Measurements from ENCODE around the gene SIGLEC7. TPM values are rescaled to one million over a fixed set of nuclear protein-coding genes. Genes with fewer than 3 reads are reported as not detected.
"Not testable (repeated sequence)": the region's sequence is repeated elsewhere in the genome, so short reads cannot be mapped to it uniquely, and the experiment has no call there.

Gene SIGLEC7
- total RNA-seq, 1 donor from 2014 or later = not detected

DNA sequence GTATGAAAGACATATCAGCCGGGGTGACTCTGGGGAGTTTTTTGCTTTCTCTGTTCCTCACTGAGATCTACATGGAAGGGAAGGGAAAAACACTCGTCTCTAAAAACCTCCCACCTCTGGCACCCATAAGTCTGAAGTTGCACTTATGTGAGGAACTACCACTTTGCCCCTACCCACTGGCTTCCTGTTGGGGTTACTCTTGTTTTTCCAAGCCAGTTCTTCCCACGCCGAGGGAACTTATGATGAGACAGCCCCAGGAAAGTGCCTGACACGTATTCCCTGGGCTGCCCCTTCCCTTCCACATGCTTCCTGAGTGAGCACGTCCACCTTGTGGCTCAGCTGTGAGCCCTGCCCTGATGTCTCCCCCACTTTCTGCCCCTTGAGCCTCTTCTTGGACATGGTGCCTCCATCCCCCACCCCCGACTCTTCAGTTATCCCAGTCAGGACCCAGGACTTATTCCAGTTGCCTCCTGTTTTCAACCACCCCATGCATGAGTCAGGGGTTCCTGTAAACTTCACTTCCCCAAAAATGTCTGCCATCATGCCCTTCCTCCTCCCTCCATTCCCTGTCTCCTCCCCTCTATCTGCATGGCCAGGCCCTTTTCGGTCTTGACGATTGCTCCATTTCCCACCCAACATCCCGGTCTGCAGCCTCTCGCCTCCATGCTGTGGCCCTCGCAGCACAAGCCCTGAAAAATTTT is 5.1 kb upstream of the SIGLEC7 start:
- intact Hi-C loops (cut with micrococcal nuclease) = no loop called here

DNA sequence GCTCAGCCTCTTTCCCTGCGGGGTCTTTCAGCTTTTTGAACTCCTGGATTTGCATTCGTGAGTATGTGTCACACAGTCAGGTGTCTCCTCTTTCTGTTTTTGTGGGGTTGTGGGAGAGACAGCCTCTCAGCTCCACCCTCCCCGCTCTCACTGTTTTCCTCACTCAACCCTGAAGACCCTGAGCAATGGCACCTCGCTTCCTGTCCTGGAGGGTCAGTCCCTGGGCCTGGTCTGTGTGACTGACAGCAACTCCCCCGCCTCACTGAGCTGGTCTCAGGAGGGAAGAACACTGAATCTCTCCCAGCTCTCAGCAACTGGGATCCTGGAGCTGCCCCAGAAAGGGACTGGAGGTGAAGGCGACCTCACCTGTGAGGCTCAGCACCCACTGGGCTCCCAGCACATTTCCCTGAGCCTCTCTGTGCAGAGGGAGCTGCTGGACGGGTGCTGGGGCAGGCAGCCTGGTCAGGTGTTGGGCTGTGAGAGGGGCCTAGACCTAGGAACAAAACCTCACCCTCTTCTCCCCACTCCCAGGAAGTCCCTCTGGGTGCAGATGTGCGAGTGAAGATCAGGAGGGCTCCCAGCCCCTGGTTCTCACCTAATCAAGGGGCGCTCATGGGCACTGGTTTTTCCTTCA is 4.2 kb upstream of the SIGLEC7 start:
- intact Hi-C loops (cut with micrococcal nuclease) = no loop called here

DNA sequence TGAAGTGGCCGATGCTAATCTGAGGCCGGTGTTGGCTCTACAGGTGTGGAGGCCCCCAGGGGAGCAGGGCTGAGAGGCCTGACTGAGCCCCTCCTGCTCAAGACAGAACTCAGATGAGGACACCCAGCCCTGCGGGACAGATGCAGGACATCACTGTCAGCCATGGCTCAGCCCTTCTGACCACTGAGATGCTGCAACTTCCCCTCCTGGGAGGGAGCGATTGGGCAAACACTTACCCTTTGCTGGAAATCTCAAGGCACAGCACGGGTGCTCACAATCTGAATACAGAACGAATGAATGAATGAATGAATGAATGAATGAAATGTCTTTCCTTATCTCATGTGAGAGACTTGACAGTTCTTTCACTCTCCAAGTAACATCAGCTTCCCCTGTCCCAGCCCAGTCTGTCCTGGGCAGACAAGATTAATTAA is 3.5 kb upstream of the SIGLEC7 start:
- intact Hi-C loops (cut with micrococcal nuclease) = no loop called here

DNA sequence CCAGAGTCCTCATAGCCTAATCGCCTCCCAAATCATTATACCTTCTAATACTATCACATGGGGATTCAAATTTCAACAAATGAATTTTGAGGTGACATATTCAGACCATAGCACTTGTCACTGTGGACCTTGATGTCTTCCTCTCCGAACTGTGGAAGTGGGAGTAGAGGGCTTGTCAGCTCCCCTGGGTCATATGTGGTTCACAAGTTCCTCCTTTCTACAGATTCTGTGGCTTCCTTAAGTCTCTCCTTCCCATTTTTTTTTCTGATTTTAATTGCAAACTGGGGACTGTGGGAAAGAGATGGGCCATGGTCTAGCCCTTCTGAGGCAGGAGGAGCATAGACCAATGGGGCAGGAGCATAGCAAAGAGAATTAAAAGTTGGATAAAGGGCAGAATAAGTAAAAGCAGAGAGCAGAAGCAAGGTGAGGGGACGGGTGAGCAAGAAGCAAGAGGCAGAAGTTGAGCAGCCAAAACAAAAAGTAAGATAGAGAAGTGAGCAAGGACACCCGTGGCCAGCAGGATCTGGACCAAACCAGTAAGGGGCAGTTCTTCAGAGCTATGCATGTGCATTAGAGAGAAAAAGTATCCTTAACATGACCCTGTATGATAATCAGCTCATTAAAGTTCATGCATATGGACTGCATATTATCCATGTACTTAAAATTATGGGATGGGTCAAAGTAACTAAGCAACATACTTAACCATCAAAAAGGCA is 2.6 kb upstream of the SIGLEC7 start:
- intact Hi-C loops (cut with micrococcal nuclease) = no loop called here

DNA sequence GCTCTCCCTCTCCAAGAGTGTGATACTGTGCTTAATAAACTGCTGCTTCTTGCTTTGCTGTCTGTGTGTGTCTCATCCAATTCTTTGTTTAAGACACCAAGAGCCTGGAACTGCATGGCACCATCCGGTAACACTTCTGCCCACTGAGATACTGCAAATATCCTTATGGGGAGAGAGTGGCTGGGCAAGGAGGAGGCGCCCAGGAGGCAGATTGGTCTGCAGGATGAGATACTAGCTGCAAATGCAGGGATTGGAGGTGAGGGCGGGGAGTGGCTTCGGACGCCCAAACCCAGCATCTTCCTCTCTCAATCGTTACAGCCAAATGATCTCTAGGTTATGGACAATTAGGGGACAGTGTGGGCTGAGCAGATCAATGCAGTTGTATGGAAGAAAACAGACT is 1.7 kb upstream of the SIGLEC7 start:
- intact Hi-C loops (cut with micrococcal nuclease) = no loop called here

DNA sequence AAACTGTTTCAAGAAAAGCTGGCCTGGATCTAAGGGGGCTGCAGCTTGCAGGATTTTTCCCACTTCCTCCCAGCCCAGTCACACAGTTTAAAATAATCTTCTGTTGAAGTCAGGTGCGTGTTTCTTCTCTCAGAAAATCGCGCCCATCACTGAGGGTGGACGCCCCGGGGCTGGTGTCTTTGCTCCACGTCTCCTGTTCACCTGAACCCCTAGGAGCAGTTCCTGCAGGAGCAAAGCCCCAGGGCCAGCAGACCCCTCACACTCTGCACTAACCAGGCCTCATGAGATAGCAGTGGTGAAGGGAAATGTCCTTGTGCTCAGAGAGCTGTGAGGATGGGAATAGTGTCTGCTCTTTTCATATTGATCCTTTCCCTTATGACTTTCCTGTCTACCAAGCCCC is 920 bp upstream of the SIGLEC7 start:
- intact Hi-C loops (cut with micrococcal nuclease) = no loop called here

DNA sequence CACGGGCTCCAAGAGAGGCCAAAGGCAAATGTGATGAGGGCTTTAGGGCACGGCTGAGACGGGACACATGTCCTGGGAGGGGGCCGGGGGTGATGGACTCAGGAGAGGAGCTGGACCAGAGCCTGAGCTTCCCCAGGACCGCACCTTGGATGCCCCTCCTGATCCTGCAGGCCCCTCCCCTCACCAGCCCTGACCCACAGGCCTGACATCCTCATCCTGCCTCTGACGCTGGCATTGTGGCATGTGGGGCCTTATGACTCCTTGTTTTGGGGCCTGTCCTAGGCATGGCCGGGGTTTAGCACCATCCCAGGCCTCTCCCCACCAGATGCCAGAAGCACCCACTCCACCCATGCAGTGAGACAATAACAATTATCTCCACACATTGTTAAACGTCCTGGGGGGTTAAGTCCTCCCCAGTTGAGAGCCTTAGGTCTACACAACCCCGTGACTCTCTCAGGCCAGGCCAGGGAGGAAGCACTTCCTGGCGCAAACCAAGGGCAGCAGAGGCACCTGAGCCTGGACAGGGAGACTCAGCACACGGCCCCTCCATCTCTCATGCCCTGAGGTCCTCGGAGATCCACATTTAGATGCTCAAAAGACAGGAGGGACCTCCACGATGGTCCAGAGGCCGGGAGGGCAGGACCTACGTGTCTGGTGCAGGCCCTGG is 841 bp downstream of the SIGLEC7 start:
- intact Hi-C loops (cut with micrococcal nuclease) = not testable (repeated sequence)

DNA sequence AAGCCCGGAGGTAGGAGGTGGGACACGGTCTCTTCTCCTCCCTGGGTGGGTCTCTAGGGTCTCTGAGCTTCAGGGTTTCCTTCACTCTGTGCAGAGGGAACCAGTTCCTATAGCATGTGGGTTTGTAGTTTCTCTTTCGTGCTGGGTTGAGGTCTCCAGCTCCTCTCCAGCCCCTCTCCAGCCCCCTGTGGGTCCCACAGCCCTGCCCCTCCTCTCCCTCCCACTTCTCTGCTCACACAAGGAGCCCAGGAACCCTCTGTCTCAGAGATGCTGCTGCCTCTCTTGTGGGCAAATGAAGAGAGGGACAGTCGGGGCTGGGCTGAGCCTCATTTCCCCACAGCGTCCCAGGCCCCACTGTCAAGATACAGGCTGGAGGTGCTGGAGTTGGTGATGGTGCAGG is 1.4 kb downstream of the SIGLEC7 start:
- intact Hi-C loops (cut with micrococcal nuclease) = no loop called here

DNA sequence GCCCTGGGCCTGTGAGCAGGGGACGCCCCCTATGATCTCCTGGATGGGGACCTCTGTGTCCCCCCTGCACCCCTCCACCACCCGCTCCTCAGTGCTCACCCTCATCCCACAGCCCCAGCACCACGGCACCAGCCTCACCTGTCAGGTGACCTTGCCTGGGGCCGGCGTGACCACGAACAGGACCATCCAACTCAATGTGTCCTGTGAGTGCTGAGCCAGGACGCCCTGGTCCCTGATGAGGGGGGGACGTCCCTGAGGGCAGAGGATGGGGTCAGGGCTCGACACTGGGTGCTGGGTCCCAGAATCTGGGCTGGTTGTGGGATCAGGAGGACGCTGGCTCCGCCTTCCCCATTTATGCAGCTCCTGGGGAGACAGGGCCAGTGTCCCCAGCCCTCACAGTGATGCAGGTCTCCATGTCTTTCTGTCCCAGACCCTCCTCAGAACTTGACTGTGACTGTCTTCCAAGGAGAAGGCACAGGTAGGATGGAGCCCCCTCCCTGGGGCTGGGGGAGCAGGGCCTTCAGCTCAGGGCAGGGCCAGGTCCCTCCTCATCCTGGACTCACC is 2.5 kb downstream of the SIGLEC7 start:
- intact Hi-C loops (cut with micrococcal nuclease) = no loop called here

DNA sequence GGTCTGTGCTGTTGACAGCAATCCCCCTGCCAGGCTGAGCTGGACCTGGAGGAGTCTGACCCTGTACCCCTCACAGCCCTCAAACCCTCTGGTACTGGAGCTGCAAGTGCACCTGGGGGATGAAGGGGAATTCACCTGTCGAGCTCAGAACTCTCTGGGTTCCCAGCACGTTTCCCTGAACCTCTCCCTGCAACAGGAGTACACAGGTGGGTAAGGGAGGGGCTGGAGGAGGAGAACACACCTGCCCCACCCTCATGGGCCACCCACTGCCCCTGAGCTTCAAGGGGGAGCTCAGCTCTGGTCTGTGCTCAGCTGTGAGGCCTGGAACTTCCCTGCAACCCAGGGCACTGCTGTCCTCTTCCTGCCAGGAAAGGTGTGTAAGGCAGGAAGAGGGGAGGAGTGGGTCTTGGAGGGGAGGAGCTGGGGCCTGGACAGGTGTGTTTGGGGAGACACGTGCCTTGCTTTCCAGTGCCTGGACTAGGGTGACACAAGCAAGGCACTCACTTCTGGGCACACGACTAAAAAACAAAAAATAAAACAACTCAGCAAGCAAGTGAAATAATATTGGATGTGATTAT is 3.9 kb downstream of the SIGLEC7 start:
- intact Hi-C loops (cut with micrococcal nuclease) = no loop called here

DNA sequence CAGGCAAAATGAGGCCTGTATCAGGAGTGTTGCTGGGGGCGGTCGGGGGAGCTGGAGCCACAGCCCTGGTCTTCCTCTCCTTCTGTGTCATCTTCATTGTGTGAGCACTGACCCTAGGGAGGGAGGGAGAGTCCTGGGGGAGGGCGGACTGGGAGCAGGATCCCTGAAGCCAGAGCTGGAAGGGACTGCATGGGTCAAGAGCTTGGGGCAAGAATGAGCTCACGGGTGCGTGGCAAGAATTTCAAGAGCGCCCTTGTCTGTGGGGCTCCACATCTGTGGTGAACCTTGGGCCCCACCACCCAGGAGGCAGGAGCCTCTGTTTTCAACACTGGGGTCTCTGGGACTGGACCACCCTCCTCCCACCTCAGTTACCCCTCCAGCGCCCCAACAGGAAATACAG is 4.7 kb downstream of the SIGLEC7 start:
- intact Hi-C loops (cut with micrococcal nuclease) = no loop called here

DNA sequence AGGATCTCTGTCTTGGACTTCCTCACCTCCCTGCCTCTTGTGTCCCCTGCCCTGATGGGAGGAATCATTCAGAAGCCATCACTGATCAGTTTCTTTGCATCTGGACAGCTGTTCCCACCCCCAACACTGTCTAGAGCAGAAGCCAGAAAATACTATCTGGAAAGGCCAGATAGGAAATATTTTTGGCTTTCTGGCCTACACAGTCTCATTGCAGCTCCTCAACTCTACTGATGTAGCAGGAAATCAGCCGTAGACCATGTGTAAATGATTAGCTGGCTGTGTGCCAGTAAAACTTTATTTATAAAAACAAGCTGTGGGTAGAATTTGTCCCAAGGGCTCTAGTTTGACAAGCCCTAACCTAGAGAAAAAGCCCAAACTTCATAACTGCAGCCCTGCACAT is 5.6 kb downstream of the SIGLEC7 start:
- intact Hi-C loops (cut with micrococcal nuclease) = no loop called here

DNA sequence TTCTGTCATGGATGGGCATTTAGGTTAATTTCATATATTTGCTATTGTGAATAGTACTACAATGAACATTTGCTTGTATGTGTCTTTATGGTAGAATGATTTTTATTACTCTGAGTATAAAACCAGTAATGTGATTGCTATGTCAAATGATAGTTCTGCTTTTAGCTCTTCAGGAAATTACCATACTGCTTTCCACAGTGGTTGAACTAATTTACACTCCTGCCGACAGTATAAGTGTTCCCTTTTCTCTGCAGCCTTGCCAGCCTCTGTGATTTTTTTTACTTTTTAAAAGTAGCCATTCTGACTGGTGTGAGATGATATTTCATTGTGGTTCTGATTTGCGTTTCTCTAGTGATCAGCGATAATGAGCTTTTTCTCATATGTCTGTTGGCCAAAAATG is 6.5 kb downstream of the SIGLEC7 start:
- intact Hi-C loops (cut with micrococcal nuclease) = no loop called here

DNA sequence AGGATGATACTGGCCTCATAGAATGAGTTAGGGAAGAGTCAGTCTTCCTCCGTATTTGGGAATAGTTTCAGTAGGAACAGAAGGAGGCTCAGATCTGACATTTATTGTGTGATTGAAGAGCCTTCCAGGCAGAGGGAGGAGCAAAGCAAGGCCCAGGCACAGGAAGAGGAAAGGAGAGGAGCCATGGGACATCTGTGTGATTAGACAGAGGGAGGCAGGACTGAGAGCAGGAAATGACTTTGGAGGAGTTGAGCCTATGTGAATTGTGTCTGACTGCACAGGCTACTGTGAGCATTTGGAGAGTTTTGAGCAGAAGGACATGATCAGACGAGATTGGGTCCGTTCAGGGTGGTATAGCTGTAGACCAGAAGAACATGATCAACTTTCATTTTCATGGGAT is 8.5 kb downstream of the SIGLEC7 start:
- intact Hi-C loops (cut with micrococcal nuclease) = loop anchor here (10.0 kb wide), 1 partner anchor 364 kb away; no protein-coding TSS in a partner anchor

DNA sequence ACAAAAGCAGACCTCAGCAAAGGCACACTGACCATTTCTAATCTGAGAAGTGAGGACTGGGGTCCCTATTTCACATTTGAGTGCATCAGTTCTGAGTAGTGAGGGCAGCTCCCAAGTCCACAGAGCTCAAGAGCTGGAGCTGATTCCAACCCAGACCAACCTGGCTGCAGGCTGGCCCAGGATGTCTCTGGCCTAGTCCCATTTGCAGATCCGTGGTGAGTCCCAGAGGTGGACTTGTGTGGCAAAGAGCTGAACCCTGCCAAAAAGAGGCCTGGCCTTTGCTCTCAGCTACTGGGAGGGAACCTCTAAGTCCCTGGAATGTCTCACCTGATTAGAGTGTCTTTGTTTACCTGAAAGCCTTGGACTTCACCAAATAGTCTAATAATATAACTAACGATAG is 14.6 kb downstream of the SIGLEC7 start:
- intact Hi-C loops (cut with micrococcal nuclease) = loop anchor here (10.0 kb wide), 1 partner anchor 358 kb away; no protein-coding TSS in a partner anchor

DNA sequence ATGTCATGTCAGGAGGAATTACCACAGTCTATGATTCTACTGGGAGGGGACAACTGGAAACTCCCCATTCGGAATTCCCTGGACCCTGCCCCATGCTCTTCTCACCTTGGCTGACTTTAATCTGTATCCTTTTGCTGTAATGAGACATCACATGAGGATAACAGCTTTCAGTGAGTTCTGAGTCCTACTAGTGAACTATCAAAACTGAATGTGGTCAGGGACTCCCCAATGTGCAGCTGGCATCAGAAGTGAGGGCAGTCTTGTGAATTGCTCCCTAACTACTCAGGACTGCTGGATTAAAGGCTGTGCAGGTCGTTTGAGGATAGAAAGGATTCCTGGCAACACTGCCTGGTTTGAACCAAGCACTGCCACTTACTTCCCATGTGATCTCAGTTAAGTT is 15.2 kb downstream of the SIGLEC7 start:
- intact Hi-C loops (cut with micrococcal nuclease) = loop anchor here (10.0 kb wide), 1 partner anchor 358 kb away; no protein-coding TSS in a partner anchor

DNA sequence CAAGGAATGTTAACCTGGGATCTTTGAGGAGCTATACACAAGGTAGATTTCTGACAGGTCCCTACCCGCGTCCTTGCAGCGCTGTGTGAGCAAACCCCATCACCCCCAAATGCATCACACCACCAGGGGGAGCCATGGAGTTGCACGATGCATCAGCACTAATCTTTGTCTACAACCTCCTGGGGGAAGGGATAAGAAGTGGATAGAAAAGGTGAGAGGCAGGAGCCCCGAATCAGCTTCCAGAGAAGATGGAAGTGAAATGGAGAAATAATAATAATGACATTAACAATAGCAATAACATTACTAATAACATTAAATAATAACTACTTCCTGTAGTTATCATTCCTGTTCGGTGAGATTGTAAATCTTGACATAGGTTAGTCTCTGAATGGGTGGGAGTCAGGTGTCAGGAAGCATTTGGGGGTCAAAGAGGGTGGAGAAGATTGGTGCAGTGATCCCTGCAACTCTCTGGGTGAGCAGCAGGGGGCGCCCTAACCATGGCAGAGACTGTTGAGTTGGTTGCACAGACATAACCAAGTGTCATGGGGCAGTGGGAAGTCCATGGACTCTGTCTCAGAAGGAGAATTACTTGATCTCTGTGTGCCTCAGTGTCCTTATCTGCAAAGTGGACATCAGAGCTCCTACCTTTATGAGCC is 16.5 kb downstream of the SIGLEC7 start:
- intact Hi-C loops (cut with micrococcal nuclease) = loop anchor here (1.0 to 10.0 kb wide), 7 partner anchors 11 to 499 kb away; no protein-coding TSS in a partner anchor

DNA sequence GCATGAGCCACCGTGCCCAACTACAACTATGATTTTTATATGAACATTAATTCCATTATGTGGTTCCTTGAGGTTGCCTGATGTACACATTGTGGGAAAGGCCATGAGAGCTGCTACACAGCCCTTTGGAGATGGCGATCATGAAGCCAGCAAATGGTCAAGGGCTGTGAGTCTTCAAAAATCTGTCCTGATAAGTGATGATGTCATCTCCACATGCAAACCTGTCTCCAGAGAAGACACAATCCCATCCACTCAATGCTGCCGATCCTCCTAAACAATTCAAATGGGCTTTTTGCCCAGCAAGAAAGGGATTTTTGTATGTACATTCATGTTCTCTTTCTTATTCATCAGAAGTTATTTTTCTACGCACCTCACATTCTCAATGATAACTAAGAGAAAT is 17.6 kb downstream of the SIGLEC7 start:
- intact Hi-C loops (cut with micrococcal nuclease) = loop anchor here (2.0 to 10.0 kb wide), 3 partner anchors 45 to 355 kb away; no protein-coding TSS in a partner anchor

DNA sequence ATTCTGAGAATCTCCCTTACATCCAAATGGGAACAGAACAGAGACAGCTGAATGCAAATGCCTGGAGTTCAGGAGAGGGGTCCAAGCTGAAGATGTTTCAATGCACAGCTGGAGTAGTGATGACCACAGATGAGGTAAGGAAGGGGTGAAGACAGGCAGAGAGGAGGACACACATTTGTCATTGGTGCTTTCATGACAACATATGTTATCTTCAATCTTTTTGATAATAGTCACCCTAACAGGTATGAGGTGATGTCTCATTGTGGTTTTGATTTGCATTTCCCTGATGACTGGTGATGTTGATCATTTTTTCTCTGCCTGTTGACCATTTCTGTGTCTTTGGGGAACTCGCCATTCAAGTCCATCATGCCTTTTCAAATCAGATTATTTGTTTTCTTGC is 19.2 kb downstream of the SIGLEC7 start:
- intact Hi-C loops (cut with micrococcal nuclease) = no loop called here

DNA sequence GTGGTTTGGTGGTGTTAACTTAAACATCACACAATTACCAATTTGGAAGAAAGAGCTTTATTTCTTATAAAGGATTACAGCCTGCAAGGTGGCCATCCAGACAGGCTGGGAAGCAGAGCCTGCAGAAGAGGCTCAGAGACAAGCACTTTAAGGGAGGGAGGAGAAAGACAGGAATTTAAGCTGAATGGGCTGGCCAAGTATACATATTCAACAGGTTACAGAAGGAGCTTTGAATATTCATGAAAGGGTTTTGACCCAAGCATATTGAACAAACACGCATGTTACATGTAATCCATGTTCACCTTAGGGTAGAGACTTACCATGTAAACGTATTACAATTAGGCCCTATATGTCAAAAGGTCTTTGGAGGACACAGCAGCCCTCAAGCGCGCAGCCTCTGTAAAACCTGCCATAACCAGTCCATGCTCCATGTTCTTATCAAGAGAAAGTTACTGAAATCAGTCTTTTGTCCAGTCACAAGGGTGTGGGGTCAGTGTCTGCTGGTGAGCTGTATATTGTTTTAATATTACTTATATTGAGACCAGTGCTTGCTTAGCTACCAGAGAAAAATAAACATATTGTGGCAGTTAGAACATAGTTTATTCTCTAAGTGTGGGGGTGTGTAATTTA is 19.9 kb downstream of the SIGLEC7 start:
- intact Hi-C loops (cut with micrococcal nuclease) = no loop called here

Measured in T-helper 1 cell treated with Interleukin-12 subunit alpha and Interleukin-12 subunit beta and Interleukin-4 antibody, amounts not matched to agents 30 ng/mL and 1 ng/mL, for 36 hours (primary cell).